ENCODE results near the gene IL1A. TPM values are rescaled to one million over a fixed set of nuclear protein-coding genes. Genes with fewer than 3 reads are reported as not detected.

The IL1A gene
- total RNA-seq, 1 experiment from 2014 or later: 6.3 TPM

DNA sequence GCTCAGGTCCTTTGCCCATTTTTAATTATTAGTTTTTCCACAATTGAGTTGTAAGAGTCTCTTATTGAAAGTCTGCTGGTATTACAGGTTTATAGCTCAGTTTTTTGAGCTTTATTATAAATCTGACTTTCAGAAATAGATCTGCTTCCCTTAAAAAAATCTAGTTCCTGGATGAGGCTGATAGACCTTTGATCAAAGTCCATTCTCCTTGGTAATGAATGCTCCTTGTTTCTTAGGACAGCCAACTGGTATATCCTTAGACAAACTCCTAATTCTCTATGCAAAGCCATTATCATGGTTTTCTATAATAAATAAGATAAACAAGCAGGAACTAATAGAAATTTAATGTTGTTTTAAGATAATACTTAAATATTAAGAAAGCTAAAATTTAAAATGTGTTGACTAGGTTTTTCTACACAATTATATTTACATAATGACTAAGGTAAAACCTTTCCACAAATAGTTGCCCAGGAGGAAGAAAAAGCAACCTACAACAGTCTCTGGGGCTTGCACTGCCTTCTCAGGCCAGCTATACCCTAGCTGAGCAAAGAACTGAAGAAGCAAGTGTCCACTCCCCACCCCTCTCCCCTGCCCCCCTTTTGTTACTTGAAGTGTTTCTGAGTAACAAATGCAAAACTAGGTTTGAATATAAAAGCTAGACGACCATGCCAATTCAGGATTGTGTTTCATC lies 46.6 kb downstream of the IL1A start:
- Histone ChIP-seq H3K36me3 (ENCODE audit: insufficient read depth, low read length, poor library complexity, severe bottlenecking) (peaks cover 58% of the 10 kb centered on the region), H3K27me3 (replicated peaks; ENCODE audit: insufficient read depth, low read depth, low read length, poor library complexity) (no peaks in the 10 kb centered on the region), H3K4me3 (ENCODE audit: low read depth, low read length, poor library complexity, severe bottlenecking) (no peak overlapping the region), H3K9me3 (ENCODE audit: low read depth, low read length, poor library complexity, severe bottlenecking) (no peaks in the 10 kb centered on the region), H3K27ac (ENCODE audit: low read depth, low read length, poor library complexity, severe bottlenecking) (no peak overlapping the region), H3K4me1 (ENCODE audit: insufficient read depth, low read length, poor library complexity, severe bottlenecking) (no peaks in the 10 kb centered on the region)
- ChIA-PET CTCF (interaction anchor here (0.7 kb wide), 1 partner anchor 127 kb away, joined by 3 read pairs; no protein-coding TSS in a partner anchor), POLR2A (ENCODE audit: low non-redundant PET) (no interaction called here)
- BruUV-seq (replicated peaks): no TSS peak
- TF ChIP-seq EZH2 (IDR thresholded peaks at IDR 0.05; ENCODE audit: borderline replicate concordance, low read depth, low read length, poor library complexity, severe bottlenecking) (no peak), CTCF (conservative IDR thresholded peaks at IDR 0.05; ENCODE audit: low read depth, low read length) (no peak)
- intact Hi-C loops (cut with micrococcal nuclease; ENCODE audit: unreplicated experiment): no loop called here
- no peak for DNase-seq (ENCODE audit: low spot score)

- no peak for TF ChIP-seq EZH2 (IDR thresholded peaks at IDR 0.05; ENCODE audit: borderline replicate concordance, low read depth, low read length, poor library complexity, severe bottlenecking)
- TF ChIP-seq CTCF (conservative IDR thresholded peaks at IDR 0.05; ENCODE audit: low read depth, low read length): no peak
- H3K4me3 ChIP-seq (ENCODE audit: low read depth, low read length, poor library complexity, severe bottlenecking): no peak overlapping the region
- peaks cover 20% of the 10 kb centered on the region for H3K36me3 ChIP-seq (ENCODE audit: insufficient read depth, low read length, poor library complexity, severe bottlenecking)
- no peak overlapping the region for H3K27ac ChIP-seq (ENCODE audit: low read depth, low read length, poor library complexity, severe bottlenecking)
- BruUV-seq (replicated peaks): no TSS peak
- intact Hi-C loops (cut with micrococcal nuclease; ENCODE audit: unreplicated experiment): no loop called here
- no peaks in the 10 kb centered on the region for H3K27me3 ChIP-seq (replicated peaks; ENCODE audit: insufficient read depth, low read depth, low read length, poor library complexity)
- no peaks in the 10 kb centered on the region for H3K4me1 ChIP-seq (ENCODE audit: insufficient read depth, low read length, poor library complexity, severe bottlenecking)
- CTCF ChIA-PET: no interaction called here
- DNase-seq (ENCODE audit: low spot score): no peak
- POLR2A ChIA-PET (ENCODE audit: low non-redundant PET): no interaction called here
- H3K9me3 ChIP-seq (ENCODE audit: low read depth, low read length, poor library complexity, severe bottlenecking): no peaks in the 10 kb centered on the region
These were observed 50.4 kb downstream of the IL1A start for GRCh38 chr2:112733871-112734270.

DNA sequence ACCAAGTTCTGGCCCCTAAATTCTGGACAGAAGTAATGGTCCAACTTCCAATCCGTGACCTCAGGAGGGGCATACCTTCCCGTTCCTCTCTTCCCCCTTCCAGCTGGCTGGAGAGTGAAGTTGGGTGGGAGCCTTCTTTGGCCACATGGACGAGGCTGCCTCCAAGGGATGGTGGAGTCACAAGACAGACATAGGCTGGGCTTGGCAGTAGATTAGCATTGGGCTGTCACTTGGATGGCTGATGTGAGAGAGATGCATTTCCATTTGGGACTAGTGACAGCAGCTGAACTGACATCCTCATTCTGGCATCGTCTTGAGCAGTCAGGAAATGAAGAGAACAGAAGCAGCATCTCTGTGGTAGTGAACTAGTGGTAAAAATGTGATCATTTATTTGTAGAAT lies 50.8 kb downstream of the IL1A start:
- ChIA-PET POLR2A (ENCODE audit: low non-redundant PET) (no interaction called here), CTCF (interaction anchor here (0.7 kb wide), 1 partner anchor 150 kb away, joined by 5 read pairs; no protein-coding TSS in a partner anchor)
- intact Hi-C loops (cut with micrococcal nuclease; ENCODE audit: unreplicated experiment): no loop called here
- Histone ChIP-seq H3K27ac (ENCODE audit: low read depth, low read length, poor library complexity, severe bottlenecking) (no peak overlapping the region), H3K36me3 (ENCODE audit: insufficient read depth, low read length, poor library complexity, severe bottlenecking) (peaks cover 15% of the 10 kb centered on the region), H3K9me3 (ENCODE audit: low read depth, low read length, poor library complexity, severe bottlenecking) (no peaks in the 10 kb centered on the region), H3K4me1 (ENCODE audit: insufficient read depth, low read length, poor library complexity, severe bottlenecking) (no peaks in the 10 kb centered on the region), H3K27me3 (replicated peaks; ENCODE audit: insufficient read depth, low read depth, low read length, poor library complexity) (no peaks in the 10 kb centered on the region), H3K4me3 (ENCODE audit: low read depth, low read length, poor library complexity, severe bottlenecking) (no peak overlapping the region)
- no peak for TF ChIP-seq CTCF (conservative IDR thresholded peaks at IDR 0.05; ENCODE audit: low read depth, low read length)
- no peak for TF ChIP-seq EZH2 (IDR thresholded peaks at IDR 0.05; ENCODE audit: borderline replicate concordance, low read depth, low read length, poor library complexity, severe bottlenecking)
- DNase-seq (ENCODE audit: low spot score): no peak
- BruUV-seq (replicated peaks): no TSS peak
